SK-N-SH treated with all-trans-retinoic acid at 6 μM for 48 hours (cell line): ENCODE data around the gene NASP.

ENCODE experiments used
- ATAC-seq: fragments of 200-7000 bp; cut with Tn5 transposase; 3 replicates; pipeline ENCODE4 v1.9.1; 2020; ENCODE audit warnings: mild to moderate bottlenecking, moderate library complexity
- ARNTL ChIP-seq: fragments of 450-650 bp; formaldehyde crosslinking; IDR thresholded peaks from 2 replicates; pipeline ENCODE4 v1.5.0; 2020; ENCODE audit warnings: low read depth, mild to moderate bottlenecking, moderate library complexity, borderline replicate concordance
- BACH2 ChIP-seq: fragments of 250-450 bp; sonication (Bioruptor Pico); IDR thresholded peaks from 2 replicates; pipeline ENCODE4 v1.9.0; 2021; ENCODE audit warnings: mild to moderate bottlenecking, borderline replicate concordance
- CSDC2 ChIP-seq: fragments of 250-450 bp; sonication (Bioruptor Pico); IDR thresholded peaks from 2 replicates; pipeline ENCODE4 v1.5.0; 2020; ENCODE audit warnings: mild to moderate bottlenecking, moderate library complexity
- ESRRG ChIP-seq: fragments of 250-450 bp; sonication (Bioruptor Pico); IDR thresholded peaks from 2 replicates; pipeline ENCODE4 v1.6.1; 2021; ENCODE audit warnings: mild to moderate bottlenecking
- GLIS3 ChIP-seq: fragments of 250-450 bp; sonication (Bioruptor Pico); IDR thresholded peaks from 2 replicates; pipeline ENCODE4 v1.5.0; 2020; ENCODE audit warnings: mild to moderate bottlenecking, moderate library complexity
- ISL1 ChIP-seq: fragments of 250-450 bp; sonication (Bioruptor Pico); IDR thresholded peaks from 2 replicates; pipeline ENCODE4 v2.1.2; 2022; ENCODE audit warnings: mild to moderate bottlenecking, moderate library complexity
- OSR1 ChIP-seq: fragments of 250-450 bp; sonication (Bioruptor Pico); IDR thresholded peaks from 2 replicates; pipeline ENCODE4 v1.8.0; 2022; ENCODE audit warnings: moderate library complexity, mild to moderate bottlenecking, inconsistent platforms
- PPARA ChIP-seq: fragments of 250-450 bp; sonication (Bioruptor Pico); IDR thresholded peaks from 2 replicates; pipeline ENCODE4 v1.5.0; 2020; ENCODE audit warnings: mild to moderate bottlenecking, borderline replicate concordance
- RARB ChIP-seq: fragments of 250-450 bp; sonication (Bioruptor Pico); IDR thresholded peaks from 2 replicates; pipeline ENCODE4 v1.8.0; 2021; ENCODE audit warnings: mild to moderate bottlenecking, moderate library complexity
- SNAI2 ChIP-seq: fragments of 250-450 bp; sonication (Bioruptor Pico); IDR thresholded peaks from 2 replicates; pipeline ENCODE4 v1.5.0; 2020; ENCODE audit warnings: mild to moderate bottlenecking, moderate library complexity
- TCF4 ChIP-seq: fragments of 250-450 bp; sonication (Bioruptor Pico); IDR thresholded peaks from 2 replicates; pipeline ENCODE4 v1.8.0; 2021; ENCODE audit warnings: mild to moderate bottlenecking, moderate library complexity, borderline replicate concordance
- TOX ChIP-seq: fragments of 250-450 bp; sonication (Bioruptor Pico); IDR thresholded peaks from 2 replicates; pipeline ENCODE4 v1.8.0; 2021; ENCODE audit warnings: mild to moderate bottlenecking, moderate library complexity, borderline replicate concordance
- ZC3H10 ChIP-seq: fragments of 250-450 bp; sonication (Bioruptor Pico); IDR thresholded peaks from 2 replicates; pipeline ENCODE4 v1.5.1; 2021; ENCODE audit warnings: mild to moderate bottlenecking, moderate library complexity
- ZFP3 ChIP-seq: fragments of 250-450 bp; sonication (Bioruptor Pico); IDR thresholded peaks from 2 replicates; pipeline ENCODE4 v1.5.0; 2020; ENCODE audit warnings: mild to moderate bottlenecking, moderate library complexity
- ZFP30 ChIP-seq: fragments of 450-650 bp; formaldehyde crosslinking; IDR thresholded peaks from 2 replicates; pipeline ENCODE4 v1.5.0; 2022; ENCODE audit warnings: mild to moderate bottlenecking, moderate library complexity
- ZNF565 ChIP-seq: fragments of 450-650 bp; formaldehyde crosslinking; conservative IDR thresholded peaks from 2 replicates; pipeline ENCODE4 v1.5.0; 2020; ENCODE audit warnings: low read depth, mild to moderate bottlenecking, moderate library complexity
- ZNF70 ChIP-seq: fragments of 450-650 bp; formaldehyde crosslinking; IDR thresholded peaks from 2 replicates; pipeline ENCODE4 v1.5.0; 2020; ENCODE audit warnings: mild to moderate bottlenecking, moderate library complexity
- ZNF8 ChIP-seq: fragments of 450-650 bp; formaldehyde crosslinking; IDR thresholded peaks from 2 replicates; pipeline ENCODE4 v1.5.0; 2020; ENCODE audit warnings: mild to moderate bottlenecking, moderate library complexity
- TF ChIP-seq, protein P1 (sequence below): fragments of 250-450 bp; sonication (Bioruptor Pico); IDR thresholded peaks from 2 replicates; pipeline ENCODE4 v1.8.0; 2021; ENCODE audit warnings: low read depth, mild to moderate bottlenecking, moderate library complexity, borderline replicate concordance
- TF ChIP-seq, protein P2 (sequence below): fragments of 250-450 bp; sonication (Bioruptor Pico); IDR thresholded peaks from 2 replicates; pipeline ENCODE4 v1.5.0; 2020; ENCODE audit warnings: mild to moderate bottlenecking, moderate library complexity
- TF ChIP-seq, protein P3 (sequence below): fragments of 250-450 bp; sonication (Bioruptor Pico); IDR thresholded peaks from 2 replicates; pipeline ENCODE4 v1.5.1; 2020; ENCODE audit warnings: low read depth, mild to moderate bottlenecking, moderate library complexity
- TF ChIP-seq, protein P4 (sequence below): fragments of 250-450 bp; sonication (Bioruptor Pico); IDR thresholded peaks from 2 replicates; pipeline ENCODE4 v1.5.1; 2021; ENCODE audit warnings: mild to moderate bottlenecking, moderate library complexity
- TF ChIP-seq, protein P5 (sequence below): fragments of 250-450 bp; sonication (Bioruptor Pico); IDR thresholded peaks from 2 replicates; pipeline ENCODE4 v1.8.0; 2020; ENCODE audit warnings: mild to moderate bottlenecking, moderate library complexity, borderline replicate concordance

The NASP gene

DNA sequence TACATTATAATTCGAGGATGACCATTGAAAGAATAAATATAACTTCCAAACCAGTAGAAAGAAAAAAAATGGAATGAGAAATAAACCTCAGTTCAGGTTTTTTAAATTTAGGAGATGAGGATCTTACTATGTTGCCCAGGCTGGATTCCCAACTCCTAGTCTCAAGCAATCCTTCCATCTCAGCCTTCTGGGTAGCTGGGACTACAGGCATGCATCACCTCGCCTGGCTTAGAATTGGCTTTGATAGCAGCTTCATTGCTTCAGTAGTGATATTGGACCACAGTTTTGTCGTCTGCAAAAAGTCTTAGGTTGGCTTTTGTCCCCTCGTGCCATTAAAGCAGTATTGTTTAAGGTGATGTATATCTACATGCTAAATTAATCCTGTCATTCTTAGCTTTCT, 2.9 kb downstream of the NASP start:
- TF ChIP-seq ZNF8 (no peak), RARB (no peak), SNAI2 (no peak), PPARA (CRISPR knock-in tag) (no peak), ZFP3 (CRISPR knock-in tag) (no peak), ISL1 (CRISPR knock-in tag) (no peak), CSDC2 (CRISPR knock-in tag) (no peak), ARNTL (CRISPR knock-in tag) (no peak), ZFP30 (CRISPR knock-in tag) (no peak), ESRRG (no peak), OSR1 (no peak), ZNF70 (CRISPR knock-in tag) (no peak), ZC3H10 (CRISPR knock-in tag) (no peak), TOX (no peak), ZNF565 (CRISPR knock-in tag) (no peak), GLIS3 (CRISPR knock-in tag) (no peak)
- TF ChIP-seq, protein P1, sequence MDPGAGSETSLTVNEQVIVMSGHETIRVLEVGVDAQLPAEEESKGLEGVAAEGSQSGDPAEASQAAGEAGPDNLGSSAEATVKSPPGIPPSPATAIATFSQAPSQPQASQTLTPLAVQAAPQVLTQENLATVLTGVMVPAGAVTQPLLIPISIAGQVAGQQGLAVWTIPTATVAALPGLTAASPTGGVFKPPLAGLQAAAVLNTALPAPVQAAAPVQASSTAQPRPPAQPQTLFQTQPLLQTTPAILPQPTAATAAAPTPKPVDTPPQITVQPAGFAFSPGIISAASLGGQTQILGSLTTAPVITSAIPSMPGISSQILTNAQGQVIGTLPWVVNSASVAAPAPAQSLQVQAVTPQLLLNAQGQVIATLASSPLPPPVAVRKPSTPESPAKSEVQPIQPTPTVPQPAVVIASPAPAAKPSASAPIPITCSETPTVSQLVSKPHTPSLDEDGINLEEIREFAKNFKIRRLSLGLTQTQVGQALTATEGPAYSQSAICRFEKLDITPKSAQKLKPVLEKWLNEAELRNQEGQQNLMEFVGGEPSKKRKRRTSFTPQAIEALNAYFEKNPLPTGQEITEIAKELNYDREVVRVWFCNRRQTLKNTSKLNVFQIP: no peak
- TF ChIP-seq, protein P2, sequence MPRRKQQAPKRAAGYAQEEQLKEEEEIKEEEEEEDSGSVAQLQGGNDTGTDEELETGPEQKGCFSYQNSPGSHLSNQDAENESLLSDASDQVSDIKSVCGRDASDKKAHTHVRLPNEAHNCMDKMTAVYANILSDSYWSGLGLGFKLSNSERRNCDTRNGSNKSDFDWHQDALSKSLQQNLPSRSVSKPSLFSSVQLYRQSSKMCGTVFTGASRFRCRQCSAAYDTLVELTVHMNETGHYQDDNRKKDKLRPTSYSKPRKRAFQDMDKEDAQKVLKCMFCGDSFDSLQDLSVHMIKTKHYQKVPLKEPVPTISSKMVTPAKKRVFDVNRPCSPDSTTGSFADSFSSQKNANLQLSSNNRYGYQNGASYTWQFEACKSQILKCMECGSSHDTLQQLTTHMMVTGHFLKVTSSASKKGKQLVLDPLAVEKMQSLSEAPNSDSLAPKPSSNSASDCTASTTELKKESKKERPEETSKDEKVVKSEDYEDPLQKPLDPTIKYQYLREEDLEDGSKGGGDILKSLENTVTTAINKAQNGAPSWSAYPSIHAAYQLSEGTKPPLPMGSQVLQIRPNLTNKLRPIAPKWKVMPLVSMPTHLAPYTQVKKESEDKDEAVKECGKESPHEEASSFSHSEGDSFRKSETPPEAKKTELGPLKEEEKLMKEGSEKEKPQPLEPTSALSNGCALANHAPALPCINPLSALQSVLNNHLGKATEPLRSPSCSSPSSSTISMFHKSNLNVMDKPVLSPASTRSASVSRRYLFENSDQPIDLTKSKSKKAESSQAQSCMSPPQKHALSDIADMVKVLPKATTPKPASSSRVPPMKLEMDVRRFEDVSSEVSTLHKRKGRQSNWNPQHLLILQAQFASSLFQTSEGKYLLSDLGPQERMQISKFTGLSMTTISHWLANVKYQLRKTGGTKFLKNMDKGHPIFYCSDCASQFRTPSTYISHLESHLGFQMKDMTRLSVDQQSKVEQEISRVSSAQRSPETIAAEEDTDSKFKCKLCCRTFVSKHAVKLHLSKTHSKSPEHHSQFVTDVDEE: no peak
- TF ChIP-seq, protein P3, sequence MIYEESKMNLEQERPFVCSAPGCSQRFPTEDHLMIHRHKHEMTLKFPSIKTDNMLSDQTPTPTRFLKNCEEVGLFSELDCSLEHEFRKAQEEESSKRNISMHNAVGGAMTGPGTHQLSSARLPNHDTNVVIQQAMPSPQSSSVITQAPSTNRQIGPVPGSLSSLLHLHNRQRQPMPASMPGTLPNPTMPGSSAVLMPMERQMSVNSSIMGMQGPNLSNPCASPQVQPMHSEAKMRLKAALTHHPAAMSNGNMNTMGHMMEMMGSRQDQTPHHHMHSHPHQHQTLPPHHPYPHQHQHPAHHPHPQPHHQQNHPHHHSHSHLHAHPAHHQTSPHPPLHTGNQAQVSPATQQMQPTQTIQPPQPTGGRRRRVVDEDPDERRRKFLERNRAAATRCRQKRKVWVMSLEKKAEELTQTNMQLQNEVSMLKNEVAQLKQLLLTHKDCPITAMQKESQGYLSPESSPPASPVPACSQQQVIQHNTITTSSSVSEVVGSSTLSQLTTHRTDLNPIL (CRISPR knock-in tag): no peak
- TF ChIP-seq, protein P4, sequence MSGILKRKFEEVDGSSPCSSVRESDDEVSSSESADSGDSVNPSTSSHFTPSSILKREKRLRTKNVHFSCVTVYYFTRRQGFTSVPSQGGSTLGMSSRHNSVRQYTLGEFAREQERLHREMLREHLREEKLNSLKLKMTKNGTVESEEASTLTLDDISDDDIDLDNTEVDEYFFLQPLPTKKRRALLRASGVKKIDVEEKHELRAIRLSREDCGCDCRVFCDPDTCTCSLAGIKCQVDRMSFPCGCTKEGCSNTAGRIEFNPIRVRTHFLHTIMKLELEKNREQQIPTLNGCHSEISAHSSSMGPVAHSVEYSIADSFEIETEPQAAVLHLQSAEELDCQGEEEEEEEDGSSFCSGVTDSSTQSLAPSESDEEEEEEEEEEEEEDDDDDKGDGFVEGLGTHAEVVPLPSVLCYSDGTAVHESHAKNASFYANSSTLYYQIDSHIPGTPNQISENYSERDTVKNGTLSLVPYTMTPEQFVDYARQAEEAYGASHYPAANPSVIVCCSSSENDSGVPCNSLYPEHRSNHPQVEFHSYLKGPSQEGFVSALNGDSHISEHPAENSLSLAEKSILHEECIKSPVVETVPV (CRISPR knock-in tag): no peak
- no peak for ATAC-seq

DNA sequence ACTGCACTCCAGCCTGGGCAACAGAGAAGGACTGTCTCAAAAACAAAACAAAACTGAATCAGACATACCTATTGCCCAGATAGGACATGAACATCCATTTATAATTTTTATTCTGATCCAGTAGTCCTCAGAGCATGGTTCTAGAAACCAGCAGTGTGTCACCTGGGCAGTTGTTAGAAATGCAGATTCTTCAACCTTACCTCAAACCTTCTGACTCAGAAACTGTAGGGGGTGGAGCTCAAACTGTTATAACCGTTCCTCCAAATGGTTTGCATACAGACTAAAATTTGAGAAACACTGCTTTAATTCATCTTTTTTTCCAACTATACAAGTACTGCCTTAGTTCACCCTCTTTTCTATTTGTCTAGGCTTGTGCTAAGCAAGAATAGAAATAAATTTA, 6.0 kb downstream of the NASP start:
- ATAC-seq: peak; percentile 8
- TF ChIP-seq PPARA (CRISPR knock-in tag): no peak
- no peak for TF ChIP-seq GLIS3 (CRISPR knock-in tag)
- no peak for TF ChIP-seq BACH2 (CRISPR knock-in tag)
- TF ChIP-seq ISL1 (CRISPR knock-in tag): no peak
- TF ChIP-seq CSDC2 (CRISPR knock-in tag): no peak
- TF ChIP-seq TCF4 (CRISPR knock-in tag): no peak
- TF ChIP-seq SNAI2: no peak
- TF ChIP-seq, protein P1: no peak
- TF ChIP-seq ZNF8: no peak
- TF ChIP-seq OSR1: no peak
- TF ChIP-seq, protein P5, sequence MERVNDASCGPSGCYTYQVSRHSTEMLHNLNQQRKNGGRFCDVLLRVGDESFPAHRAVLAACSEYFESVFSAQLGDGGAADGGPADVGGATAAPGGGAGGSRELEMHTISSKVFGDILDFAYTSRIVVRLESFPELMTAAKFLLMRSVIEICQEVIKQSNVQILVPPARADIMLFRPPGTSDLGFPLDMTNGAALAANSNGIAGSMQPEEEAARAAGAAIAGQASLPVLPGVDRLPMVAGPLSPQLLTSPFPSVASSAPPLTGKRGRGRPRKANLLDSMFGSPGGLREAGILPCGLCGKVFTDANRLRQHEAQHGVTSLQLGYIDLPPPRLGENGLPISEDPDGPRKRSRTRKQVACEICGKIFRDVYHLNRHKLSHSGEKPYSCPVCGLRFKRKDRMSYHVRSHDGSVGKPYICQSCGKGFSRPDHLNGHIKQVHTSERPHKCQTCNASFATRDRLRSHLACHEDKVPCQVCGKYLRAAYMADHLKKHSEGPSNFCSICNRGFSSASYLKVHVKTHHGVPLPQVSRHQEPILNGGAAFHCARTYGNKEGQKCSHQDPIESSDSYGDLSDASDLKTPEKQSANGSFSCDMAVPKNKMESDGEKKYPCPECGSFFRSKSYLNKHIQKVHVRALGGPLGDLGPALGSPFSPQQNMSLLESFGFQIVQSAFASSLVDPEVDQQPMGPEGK (CRISPR knock-in tag): no peak
- TF ChIP-seq, protein P3 (CRISPR knock-in tag): no peak
